LNCAP (cell line): ENCODE results near the gene AHRR.

ENCODE experiments used
- TF ChIP-seq, protein P1 (sequence below): fragments of 450-650 bp; IDR thresholded peaks from 2 replicates; pipeline ENCODE4 v1.5.1; 2017; ENCODE audit warnings: mild to moderate bottlenecking

AHRR gene

DNA sequence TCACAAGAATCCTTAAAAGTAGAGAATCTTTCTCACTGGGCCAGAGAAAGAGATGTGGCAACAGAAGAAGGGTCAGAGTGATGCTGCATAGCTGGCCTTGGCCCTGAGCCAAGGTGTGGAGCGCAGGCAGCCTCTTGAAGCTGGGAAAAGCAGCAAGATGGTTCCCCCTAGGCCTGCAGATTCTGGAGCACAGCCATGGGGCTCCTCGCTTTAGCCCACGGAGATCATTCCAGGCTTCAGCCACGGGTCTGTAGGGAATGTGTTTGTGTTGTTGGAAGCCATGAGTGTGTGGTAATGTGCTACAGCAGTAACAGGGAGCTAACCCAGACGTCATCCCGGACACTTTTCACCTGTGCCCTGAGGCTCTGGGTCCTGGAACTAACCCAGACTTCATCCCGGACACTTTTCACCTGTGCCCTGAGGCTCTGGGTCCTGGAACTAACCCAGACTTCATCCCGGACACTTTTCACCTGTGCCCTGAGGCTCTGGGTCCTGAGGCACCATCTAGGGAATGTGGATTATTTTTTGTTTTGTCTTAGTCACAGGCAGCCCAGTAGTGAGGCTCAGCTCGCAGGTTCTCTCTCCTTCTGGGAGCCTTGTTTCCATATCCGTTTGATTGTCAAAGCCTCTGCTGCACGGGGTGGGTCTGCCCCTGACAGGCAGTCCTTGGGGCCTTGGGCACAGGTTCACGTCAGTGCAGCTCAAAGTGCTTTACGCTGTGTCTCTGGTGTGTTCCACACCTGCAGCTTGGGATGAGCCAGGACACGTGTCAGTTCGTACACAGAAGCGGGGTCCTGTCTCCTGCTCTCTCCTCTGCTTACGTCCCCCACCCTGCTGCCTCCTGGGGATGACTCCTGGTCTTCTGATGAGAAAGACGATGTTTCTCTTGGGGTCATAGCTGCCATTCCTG lies 65.2 kb downstream of the AHRR start:
- TF ChIP-seq, protein P1, sequence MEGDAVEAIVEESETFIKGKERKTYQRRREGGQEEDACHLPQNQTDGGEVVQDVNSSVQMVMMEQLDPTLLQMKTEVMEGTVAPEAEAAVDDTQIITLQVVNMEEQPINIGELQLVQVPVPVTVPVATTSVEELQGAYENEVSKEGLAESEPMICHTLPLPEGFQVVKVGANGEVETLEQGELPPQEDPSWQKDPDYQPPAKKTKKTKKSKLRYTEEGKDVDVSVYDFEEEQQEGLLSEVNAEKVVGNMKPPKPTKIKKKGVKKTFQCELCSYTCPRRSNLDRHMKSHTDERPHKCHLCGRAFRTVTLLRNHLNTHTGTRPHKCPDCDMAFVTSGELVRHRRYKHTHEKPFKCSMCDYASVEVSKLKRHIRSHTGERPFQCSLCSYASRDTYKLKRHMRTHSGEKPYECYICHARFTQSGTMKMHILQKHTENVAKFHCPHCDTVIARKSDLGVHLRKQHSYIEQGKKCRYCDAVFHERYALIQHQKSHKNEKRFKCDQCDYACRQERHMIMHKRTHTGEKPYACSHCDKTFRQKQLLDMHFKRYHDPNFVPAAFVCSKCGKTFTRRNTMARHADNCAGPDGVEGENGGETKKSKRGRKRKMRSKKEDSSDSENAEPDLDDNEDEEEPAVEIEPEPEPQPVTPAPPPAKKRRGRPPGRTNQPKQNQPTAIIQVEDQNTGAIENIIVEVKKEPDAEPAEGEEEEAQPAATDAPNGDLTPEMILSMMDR = no peak

DNA sequence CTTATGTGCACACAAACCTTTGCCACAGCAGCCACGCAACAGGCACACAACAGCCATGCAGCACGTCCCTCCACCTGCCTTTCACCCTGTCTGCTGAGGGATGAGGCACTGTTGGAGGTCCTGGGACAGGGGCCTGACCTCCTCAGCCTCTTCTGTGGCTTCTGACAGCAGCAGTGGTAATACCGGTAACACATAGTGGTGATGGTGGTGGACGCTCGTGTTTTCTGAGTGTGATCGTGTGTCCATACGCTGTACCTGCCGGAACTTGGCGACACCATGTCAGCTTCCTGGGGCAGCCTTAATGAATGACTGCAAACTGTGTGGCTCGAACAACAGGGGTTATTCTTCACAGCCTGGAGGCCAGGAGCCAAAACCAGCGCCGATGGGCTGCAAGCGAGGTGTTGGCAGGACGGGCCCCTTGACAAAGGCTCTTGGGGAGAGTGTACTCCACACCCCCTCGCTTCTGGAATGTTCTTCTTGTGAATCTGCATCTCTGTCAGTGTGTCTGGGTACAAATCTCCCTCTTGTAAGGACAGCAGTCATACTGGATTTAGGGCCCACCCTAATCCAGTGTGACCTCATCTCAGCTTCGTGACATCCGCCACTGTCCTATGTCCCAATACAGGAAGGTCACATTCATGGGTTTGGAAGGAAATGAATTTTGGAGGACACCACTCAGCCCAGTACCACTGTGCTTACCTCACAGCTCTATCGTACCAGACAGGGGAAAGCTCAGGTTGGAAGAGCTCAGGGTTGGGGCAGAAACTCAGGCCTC lies 66.2 kb downstream of the AHRR start:
- TF ChIP-seq, protein P1 = no peak

DNA sequence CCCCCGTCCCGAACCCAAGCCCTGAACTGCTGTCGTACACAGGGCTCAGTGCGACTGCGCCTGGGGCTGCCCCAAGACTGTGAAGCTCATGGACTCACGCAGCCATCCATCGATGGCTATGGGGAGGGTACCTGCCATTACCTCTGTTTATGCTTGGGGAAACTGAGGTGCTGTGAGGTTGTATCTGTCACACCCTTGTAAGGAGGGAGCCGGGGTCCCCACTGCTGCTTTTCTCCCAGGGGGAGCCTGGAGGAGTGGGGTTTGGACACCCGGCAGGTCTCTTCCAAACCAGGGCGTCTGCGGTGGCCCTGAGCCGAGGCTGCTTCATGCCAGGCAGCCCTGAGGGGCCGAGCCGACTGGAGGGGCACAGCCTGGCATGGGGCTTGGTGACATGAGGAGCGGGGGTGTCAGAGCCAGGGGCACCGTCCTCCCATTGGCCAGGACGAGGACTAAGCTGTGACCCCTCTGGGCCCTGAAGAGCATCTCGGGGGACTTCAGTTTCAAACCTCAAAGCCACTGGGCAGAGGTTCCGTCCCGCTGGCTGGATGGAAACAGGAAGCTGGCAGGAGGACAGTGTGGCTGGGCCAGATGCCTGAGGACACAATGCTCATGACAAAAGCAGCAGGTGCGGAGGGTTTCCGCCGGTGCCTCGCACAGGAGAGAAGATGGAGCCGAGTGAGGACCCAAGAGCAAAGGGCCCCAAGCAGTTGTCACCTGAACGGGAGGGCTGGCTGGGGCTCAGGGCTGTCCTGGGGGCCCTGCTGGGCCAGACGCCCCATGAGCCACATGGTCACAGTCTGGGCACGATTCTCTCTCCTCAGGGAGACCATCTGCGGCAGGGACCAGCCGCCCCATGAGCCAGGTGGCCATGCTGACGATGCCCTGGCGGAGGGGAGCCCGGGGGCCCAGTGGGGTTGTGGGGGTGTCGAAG lies 67.0 kb downstream of the AHRR start:
- TF ChIP-seq, protein P1 = no peak

DNA sequence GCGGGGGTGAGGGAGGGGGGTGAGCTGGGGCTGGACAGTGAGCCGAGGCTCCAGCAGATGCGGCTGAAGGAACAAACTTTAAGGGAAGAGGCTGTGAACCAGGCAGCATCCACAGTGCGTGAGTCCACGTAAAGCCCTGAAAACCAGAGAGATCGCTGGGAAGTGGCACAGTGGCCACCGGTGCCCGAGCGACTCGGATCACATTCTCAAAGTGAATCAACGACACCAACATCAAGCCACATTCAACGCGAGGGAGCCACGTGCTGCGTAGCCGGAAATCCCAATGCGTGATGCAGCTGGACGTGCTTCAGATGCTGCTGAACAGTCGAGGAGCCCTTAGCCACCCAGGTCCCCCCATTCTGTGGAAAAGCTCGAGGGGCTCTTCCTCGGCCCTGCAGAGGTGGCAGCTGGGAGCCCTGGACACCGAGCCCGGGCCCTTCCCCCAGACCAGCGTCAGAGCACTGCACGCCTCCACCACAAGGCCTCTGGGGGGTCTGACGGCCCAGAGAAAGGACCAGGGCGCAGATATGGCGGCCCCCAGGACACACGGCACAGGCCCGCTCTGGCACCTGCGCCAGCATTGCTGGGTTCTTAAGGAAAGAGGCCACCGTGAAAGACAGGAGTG lies 67.8 kb downstream of the AHRR start:
- TF ChIP-seq, protein P1 = no peak

DNA sequence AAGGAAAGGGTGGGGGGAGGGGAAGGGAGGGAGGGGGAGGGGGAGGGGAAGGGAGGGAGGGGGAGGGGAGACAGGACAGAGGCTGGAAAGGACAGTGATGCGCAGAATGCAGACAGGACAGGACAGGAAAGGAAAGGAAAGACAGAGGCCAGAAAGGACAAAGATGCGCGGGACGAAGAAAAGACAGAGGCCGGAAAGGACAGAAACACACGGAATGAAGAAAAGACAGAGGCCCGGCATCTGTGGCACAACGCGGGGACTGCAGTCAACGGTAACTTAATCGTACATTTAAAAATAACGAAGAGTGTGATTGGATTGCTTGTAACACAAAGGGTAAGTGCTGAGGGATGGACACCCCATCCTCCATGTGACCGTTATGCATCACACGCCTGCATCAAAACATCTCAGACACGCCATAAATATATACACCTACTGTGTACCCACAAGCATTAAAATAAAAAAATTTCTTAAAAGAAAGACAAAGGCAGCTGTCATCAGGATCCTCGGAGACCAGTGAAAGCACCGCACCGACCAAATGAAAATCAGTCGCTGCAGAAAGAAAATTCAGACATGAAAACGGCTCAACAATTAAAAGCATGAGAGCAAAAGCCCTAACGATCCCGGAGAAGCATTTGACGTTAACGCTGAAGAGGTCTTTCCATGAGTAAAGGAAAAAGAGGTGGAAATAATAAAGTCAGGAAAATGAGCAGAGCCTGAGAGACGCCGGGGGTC lies 68.5 kb downstream of the AHRR start:
- TF ChIP-seq, protein P1 = no peak

DNA sequence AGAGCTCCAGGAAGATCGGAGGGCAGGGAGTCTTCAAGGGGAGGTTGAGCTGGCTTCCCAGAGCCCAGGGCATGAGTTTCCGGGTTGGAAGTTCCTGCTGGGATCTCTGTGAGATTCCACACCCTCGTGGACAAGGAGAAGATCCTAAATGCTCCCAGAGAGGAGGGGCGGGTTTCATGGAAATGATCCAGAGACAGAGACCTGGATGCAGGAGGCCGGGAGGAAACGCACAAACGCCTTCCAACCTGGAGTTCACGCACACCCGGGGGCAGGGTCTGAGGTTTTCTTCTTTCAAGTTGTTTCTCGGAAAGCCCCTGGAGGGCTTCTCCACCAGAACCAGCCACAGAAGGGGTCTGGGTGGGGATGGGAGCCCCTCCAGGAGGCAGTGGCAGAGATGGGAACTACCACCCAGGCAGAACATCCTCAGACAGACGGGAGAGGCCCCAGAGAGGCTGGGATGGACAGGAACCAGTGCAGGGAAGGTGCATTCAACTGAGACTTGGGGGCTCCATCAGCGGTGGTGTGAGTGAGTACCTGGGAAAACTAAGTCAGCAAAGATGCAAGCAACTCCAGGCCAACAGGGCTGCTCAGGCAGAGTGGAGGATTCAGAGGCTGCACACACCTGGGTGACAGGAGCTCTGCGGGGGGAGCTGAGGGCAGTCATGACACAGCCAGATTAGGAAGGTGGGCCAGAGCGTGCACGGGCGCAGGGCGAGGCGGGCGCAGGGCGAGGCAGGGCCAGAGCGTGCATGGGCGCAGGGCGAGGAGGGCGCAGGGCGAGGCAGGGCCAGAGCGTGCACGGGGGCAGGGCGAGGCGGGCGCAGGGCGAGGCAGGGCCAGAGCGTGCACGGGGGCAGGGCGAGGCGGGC lies 69.3 kb downstream of the AHRR start:
- TF ChIP-seq, protein P1 = no peak
